ENCODE data around the gene CHCHD6. TPM values are rescaled to one million over a fixed set of nuclear protein-coding genes. Genes with fewer than 3 reads are reported as not detected.

Gene CHCHD6
- total and polyA plus RNA-seq, 2 donors (not counting 3 experiments of a cell fraction or from before 2014, with no cell fraction given): 8.4 to 10.1 TPM

DNA sequence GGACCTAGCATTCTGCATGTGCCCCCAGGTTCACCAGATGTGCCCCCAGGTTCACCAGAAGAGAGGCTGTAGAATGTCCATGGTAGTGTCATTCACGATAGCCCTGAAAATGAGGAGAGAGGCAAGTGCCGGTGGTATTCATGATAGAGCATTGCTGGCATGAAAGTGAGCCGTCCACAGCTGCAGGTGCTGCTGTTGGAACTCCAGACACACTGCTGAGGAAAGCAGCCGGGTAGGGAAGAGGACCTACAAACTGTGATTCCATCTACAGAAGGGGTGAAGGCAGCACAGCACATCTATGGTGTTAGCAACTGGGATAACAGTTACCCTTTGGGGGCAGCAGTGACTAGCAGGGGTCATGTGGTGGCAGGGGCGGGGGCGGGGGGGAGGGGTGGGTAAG is 153.9 kb downstream of the CHCHD6 start:
- ChIA-PET POLR2A (no interaction called here), CTCF (no interaction called here)
- Histone ChIP-seq H2AFZ (ENCODE audit: low read depth, low read length) (no peak overlapping the region), H3K9me3 (replicated peaks; ENCODE audit: control insufficient read depth, insufficient read depth, low read length) (no peaks in the 10 kb centered on the region), H3K27ac (ENCODE audit: insufficient read depth, low read depth, low read length) (no peak overlapping the region), H3K79me2 (ENCODE audit: control insufficient read depth, insufficient read depth, low read length) (no peaks in the 10 kb centered on the region), H3K4me1 (ENCODE audit: control insufficient read depth, extremely low read depth, insufficient read depth, low read length) (no peaks in the 10 kb centered on the region), H4K20me1 (replicated peaks; ENCODE audit: control insufficient read depth, extremely low read depth, insufficient read depth, low read length) (no peaks in the 10 kb centered on the region), H3K36me3 (ENCODE audit: control insufficient read depth in 2 of 2, extremely low read depth in 1 of 2, insufficient read depth in 2 of 2, low read length in 2 of 2) (no peaks in the 10 kb centered on the region), H3K9me1 (replicated peaks; ENCODE audit: control insufficient read depth, extremely low read depth, insufficient read depth, low read length) (no peaks in the 10 kb centered on the region), H3K4me2 (ENCODE audit: insufficient read depth, low read length) (no peak overlapping the region), H3K9ac (replicated peaks; ENCODE audit: extremely low read depth, insufficient read depth, low read length) (no peak overlapping the region), H3K4me3 (replicated peaks in 1 of 3; ENCODE audit: insufficient read depth in 1 of 3, low read depth in 1 of 3, low read length in 3 of 3) (no peak overlapping the region), H3K27me3 (ENCODE audit: control insufficient read depth in 2 of 2, insufficient read depth in 2 of 2, low read length in 2 of 2) (no peaks in the 10 kb centered on the region)
- FAIRE-seq (no peak), DNase-seq (ENCODE audit: low read depth, low spot score) (no peak)
- TF ChIP-seq POLR2A (IDR thresholded peaks at IDR 0.05; ENCODE audit: low read depth, low read length): no peak
- TF ChIP-seq JUN (IDR thresholded peaks at IDR 0.05; ENCODE audit: borderline replicate concordance, insufficient read depth, insufficient read length, low read depth): no peak
- dilution Hi-C loops (cut with MboI; ENCODE audit: extremely low pct_ligation_motif_present, low sequenced_read_pairs): no loop called here
- BruUV-seq (replicated peaks): no TSS peak
- intact Hi-C loops (cut with micrococcal nuclease): no loop called here

DNA sequence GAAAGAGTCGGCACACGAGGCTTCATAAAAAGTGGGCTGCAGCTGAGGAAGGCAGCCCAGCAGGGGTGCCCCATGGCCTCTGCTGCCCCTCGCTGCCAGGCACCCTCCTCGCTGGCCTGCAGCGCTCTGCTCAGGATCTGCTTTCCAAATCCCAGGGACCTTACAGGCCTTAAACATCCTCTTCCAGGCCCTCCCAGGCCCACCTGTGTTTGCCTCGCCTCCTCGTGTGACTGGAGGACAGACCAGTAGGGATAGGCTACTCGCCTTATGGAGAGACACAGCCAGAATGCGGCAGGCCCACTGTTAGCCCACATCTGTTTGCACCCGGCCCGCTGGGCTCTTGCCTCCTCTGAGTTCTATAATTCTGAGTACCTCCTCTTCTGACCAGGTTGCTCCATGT is 154.4 kb downstream of the CHCHD6 start:
- no TSS peak for BruUV-seq (replicated peaks)
- CTCF ChIA-PET: no interaction called here
- dilution Hi-C loops (cut with MboI; ENCODE audit: extremely low pct_ligation_motif_present, low sequenced_read_pairs): no loop called here
- Histone ChIP-seq H3K27me3 (ENCODE audit: control insufficient read depth in 2 of 2, insufficient read depth in 2 of 2, low read length in 2 of 2) (no peaks in the 10 kb centered on the region), H3K9me1 (replicated peaks; ENCODE audit: control insufficient read depth, extremely low read depth, insufficient read depth, low read length) (no peaks in the 10 kb centered on the region), H3K9ac (replicated peaks; ENCODE audit: extremely low read depth, insufficient read depth, low read length) (no peak overlapping the region), H2AFZ (ENCODE audit: low read depth, low read length) (no peak overlapping the region), H3K9me3 (replicated peaks; ENCODE audit: control insufficient read depth, insufficient read depth, low read length) (no peaks in the 10 kb centered on the region), H3K27ac (ENCODE audit: insufficient read depth, low read depth, low read length) (no peak overlapping the region), H3K4me2 (ENCODE audit: insufficient read depth, low read length) (no peak overlapping the region), H3K4me1 (ENCODE audit: control insufficient read depth, extremely low read depth, insufficient read depth, low read length) (no peaks in the 10 kb centered on the region), H4K20me1 (replicated peaks; ENCODE audit: control insufficient read depth, extremely low read depth, insufficient read depth, low read length) (no peaks in the 10 kb centered on the region), H3K79me2 (ENCODE audit: control insufficient read depth, insufficient read depth, low read length) (no peaks in the 10 kb centered on the region), H3K36me3 (ENCODE audit: control insufficient read depth in 2 of 2, extremely low read depth in 1 of 2, insufficient read depth in 2 of 2, low read length in 2 of 2) (no peaks in the 10 kb centered on the region), H3K4me3 (replicated peaks in 1 of 3; ENCODE audit: insufficient read depth in 1 of 3, low read depth in 1 of 3, low read length in 3 of 3) (no peak overlapping the region)
- TF ChIP-seq GATA2 (IDR thresholded peaks at IDR 0.05; ENCODE audit: insufficient read depth, insufficient read length, low read depth, low read length) (no peak), EZH2 (IDR thresholded peaks at IDR 0.05; ENCODE audit: borderline replicate concordance, low read depth, low read length, severe bottlenecking) (no peak), FOS (IDR thresholded peaks at IDR 0.05; ENCODE audit: borderline replicate concordance, insufficient read depth, low read length) (no peak), POLR2AphosphoS5 (IDR thresholded peaks at IDR 0.05; ENCODE audit: insufficient read depth, low read depth, low read length) (no peak), JUN (IDR thresholded peaks at IDR 0.05; ENCODE audit: borderline replicate concordance, insufficient read depth, insufficient read length, low read depth) (no peak), MYC (IDR thresholded peaks at IDR 0.05; ENCODE audit: low read depth, low read length) (no peak), POLR2A (IDR thresholded peaks at IDR 0.05; ENCODE audit: low read depth, low read length) (no peak)
- TF ChIP-seq, protein P1, sequence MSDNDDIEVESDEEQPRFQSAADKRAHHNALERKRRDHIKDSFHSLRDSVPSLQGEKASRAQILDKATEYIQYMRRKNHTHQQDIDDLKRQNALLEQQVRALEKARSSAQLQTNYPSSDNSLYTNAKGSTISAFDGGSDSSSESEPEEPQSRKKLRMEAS (IDR thresholded peaks at IDR 0.05; ENCODE audit: insufficient read depth, insufficient read length): no peak
- TF ChIP-seq, protein P2, sequence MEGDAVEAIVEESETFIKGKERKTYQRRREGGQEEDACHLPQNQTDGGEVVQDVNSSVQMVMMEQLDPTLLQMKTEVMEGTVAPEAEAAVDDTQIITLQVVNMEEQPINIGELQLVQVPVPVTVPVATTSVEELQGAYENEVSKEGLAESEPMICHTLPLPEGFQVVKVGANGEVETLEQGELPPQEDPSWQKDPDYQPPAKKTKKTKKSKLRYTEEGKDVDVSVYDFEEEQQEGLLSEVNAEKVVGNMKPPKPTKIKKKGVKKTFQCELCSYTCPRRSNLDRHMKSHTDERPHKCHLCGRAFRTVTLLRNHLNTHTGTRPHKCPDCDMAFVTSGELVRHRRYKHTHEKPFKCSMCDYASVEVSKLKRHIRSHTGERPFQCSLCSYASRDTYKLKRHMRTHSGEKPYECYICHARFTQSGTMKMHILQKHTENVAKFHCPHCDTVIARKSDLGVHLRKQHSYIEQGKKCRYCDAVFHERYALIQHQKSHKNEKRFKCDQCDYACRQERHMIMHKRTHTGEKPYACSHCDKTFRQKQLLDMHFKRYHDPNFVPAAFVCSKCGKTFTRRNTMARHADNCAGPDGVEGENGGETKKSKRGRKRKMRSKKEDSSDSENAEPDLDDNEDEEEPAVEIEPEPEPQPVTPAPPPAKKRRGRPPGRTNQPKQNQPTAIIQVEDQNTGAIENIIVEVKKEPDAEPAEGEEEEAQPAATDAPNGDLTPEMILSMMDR (IDR thresholded peaks at IDR 0.05; ENCODE audit: extremely low read depth in 1 of 2, insufficient read depth in 1 of 2, low read depth in 1 of 2, low read length in 2 of 2): no peak
- no peak for DNase-seq (ENCODE audit: low read depth, low spot score)
- FAIRE-seq: no peak
- intact Hi-C loops (cut with micrococcal nuclease): no loop called here
- POLR2A ChIA-PET: no interaction called here

Data from endothelial cell of umbilical vein (primary cell).